Esophagus muscularis mucosa (tissue), 4 donors: ENCODE results near the gene TSC1. TPM values are rescaled to one million over a fixed set of nuclear protein-coding genes. Genes with fewer than 3 reads are reported as not detected.
A peak's percentile ranks its signal among the peaks of the same experiment; 100 is the strongest.

Experiments
- DNase-seq: peaks from one replicate; pipeline ENCODE4 v3.0.0-alpha.2; 2017; ENCODE audit errors: extremely low spot score
- H3K27ac ChIP-seq, 4 donors: fragments of 200-600 bp; sonication (generic); replicated peaks in 1 of 4; 1 replicate in 3 of 4; 2 replicates in 1 of 4; pipeline ENCODE4 v1.5.1; 2016 to 2019; ENCODE audit warnings: mild to moderate bottlenecking in 1 of 4
- H3K27me3 ChIP-seq, 4 donors: fragments of 200-600 bp; sonication (generic); one replicate each; pipeline versions ENCODE4 v1.5.1 to v1.6.0; 2016 to 2019
- H3K36me3 ChIP-seq, 4 donors: fragments of 200-600 bp; sonication (generic); one replicate each; pipeline ENCODE4 v1.5.1; 2016 to 2019
- H3K4me1 ChIP-seq, 4 donors: fragments of 200-600 bp; sonication (generic); one replicate each; pipeline ENCODE4 v1.5.1; 2016 to 2019
- H3K4me3 ChIP-seq, 4 donors: fragments of 200-600 bp; sonication (generic); 1 replicate in 2 of 4; 2 replicates in 2 of 4; pipeline ENCODE4 v1.5.1; 2016 to 2019; ENCODE audit warnings: mild to moderate bottlenecking in 4 of 4, moderate library complexity in 1 of 4
- H3K9me3 ChIP-seq, 4 donors: fragments of 200-600 bp; sonication (generic); 1 replicate in 3 of 4; 2 replicates in 1 of 4; pipeline ENCODE4 v1.5.1; 2016 to 2019
- EP300 ChIP-seq: sonication (generic); formaldehyde crosslinking; IDR thresholded peaks from one replicate; pipeline ENCODE4 v1.6.1; 2017; ENCODE audit warnings: antibody characterized with exemption
- POLR2A ChIP-seq: fragments of 450-650 bp; IDR thresholded peaks from one replicate; pipeline ENCODE4 v1.6.1; 2017; ENCODE audit warnings: antibody characterized with exemption, moderate library complexity, mild to moderate bottlenecking, low read depth
- POLR2AphosphoS5 ChIP-seq, 2 donors: sonication (generic); formaldehyde crosslinking; IDR thresholded peaks; one replicate each; pipeline ENCODE4 v1.6.1; 2017; ENCODE audit warnings: antibody characterized with exemption in 2 of 2
- WGBS: methylation state at CpG from one replicate; pipeline ENCODE4 v1.1.5; 2018; 5-methylcytosine and 5-hydroxymethylcytosine counted together
- intact Hi-C: fragments of 100-400 bp; cut with DNase I; formaldehyde crosslinking; loops from one replicate; pipeline ENCODE4 v1.15.1; 2023
- total RNA-seq, 4 donors: library from RNA; depleted of rRNA; stranded (reverse); fragments of >200 nt; gene quantifications; one replicate each; pipeline versions ENCODE4 v1.1.0 to v1.2.1, GENCODE V29; 2016
- TF ChIP-seq, protein P1 (sequence below), 3 experiments: fragments of 200-600 bp in 2 of 3; fragments of 450-650 bp in 1 of 3; sonication (generic) in 2 of 3; IDR thresholded peaks; one replicate each; pipeline ENCODE4 v1.5.1; 2017 to 2019; ENCODE audit warnings: antibody characterized with exemption in 3 of 3, mild to moderate bottlenecking in 2 of 3, moderate library complexity in 1 of 3

TSC1 gene
- total RNA-seq, 4 donors from 2014 or later, result 25.0 to 36.9 (median 30.6) TPM

DNA sequence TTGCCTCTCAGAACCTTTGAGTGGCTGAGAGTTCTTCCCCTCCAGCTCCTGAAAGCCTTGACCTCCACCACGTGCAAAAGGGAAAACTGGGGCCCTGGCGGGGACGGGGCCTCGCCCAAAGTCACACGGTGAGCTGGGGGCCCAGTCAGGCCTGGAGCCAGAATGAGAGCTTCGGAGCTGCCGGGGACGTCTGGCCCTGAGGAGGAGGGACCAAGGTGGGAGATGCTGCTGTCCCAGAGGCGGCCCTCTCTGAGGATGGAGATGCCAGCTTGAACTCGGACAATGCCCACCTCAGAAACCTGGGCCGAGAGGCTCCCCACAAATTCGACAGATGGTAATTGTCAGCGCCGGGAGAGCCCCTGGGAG is 67.0 kb downstream of the TSC1 start:
- intact Hi-C loops, result loop anchor here (5.0 kb wide), 2 partner anchors 70 to 205 kb away; partner anchors contain the start of gene GTF3C4
- Histone ChIP-seq H3K9me3 (no peaks in the 10 kb centered on the region), H3K36me3 (no peaks in the 10 kb centered on the region), H3K27ac (peak overlapping the region in 3 of 4 donors; percentile 78 to 90 (median 87)), H3K27me3 (no peaks in the 10 kb centered on the region), H3K4me1 (peaks cover 11 to 24% (median 16%) of the 10 kb centered on the region in 4 donors), H3K4me3 (peak overlapping the region; percentile 78 to 93 (median 87))
- WGBS, result 10% methylated on average over 2 of the region's 14 CpGs
- TF ChIP-seq, protein P1, sequence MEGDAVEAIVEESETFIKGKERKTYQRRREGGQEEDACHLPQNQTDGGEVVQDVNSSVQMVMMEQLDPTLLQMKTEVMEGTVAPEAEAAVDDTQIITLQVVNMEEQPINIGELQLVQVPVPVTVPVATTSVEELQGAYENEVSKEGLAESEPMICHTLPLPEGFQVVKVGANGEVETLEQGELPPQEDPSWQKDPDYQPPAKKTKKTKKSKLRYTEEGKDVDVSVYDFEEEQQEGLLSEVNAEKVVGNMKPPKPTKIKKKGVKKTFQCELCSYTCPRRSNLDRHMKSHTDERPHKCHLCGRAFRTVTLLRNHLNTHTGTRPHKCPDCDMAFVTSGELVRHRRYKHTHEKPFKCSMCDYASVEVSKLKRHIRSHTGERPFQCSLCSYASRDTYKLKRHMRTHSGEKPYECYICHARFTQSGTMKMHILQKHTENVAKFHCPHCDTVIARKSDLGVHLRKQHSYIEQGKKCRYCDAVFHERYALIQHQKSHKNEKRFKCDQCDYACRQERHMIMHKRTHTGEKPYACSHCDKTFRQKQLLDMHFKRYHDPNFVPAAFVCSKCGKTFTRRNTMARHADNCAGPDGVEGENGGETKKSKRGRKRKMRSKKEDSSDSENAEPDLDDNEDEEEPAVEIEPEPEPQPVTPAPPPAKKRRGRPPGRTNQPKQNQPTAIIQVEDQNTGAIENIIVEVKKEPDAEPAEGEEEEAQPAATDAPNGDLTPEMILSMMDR (IDR thresholded peaks at IDR 0.05), result no peak
- TF ChIP-seq EP300 (no peak), POLR2AphosphoS5 (IDR thresholded peaks at IDR 0.05) (no peak), POLR2A (no peak)
- no peak for DNase-seq

DNA sequence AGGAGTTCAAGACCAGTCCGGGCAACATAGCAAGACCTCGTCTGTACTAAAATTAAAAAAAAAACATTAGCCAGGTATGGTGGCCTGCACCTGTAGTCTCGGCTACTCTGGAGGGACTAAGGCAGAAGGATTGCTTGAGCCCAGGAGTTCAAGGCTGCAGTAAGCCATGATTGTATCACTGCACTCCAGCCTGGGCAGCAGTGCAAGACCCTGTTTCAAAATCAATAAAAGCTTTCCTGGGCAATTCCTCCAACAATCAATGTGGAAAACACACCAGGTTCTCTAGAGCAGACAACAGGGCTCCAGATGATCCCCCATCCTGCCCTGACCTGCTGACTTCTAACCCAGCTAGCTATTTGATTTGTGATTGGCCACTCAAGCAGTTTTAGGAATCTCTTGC is 67.6 kb downstream of the TSC1 start:
- H3K36me3 ChIP-seq, result no peaks in the 10 kb centered on the region
- H3K27me3 ChIP-seq, result no peaks in the 10 kb centered on the region
- TF ChIP-seq POLR2A, result no peak
- TF ChIP-seq, protein P1 (IDR thresholded peaks at IDR 0.05), result no peak
- TF ChIP-seq POLR2AphosphoS5 (IDR thresholded peaks at IDR 0.05), result no peak
- no peak for TF ChIP-seq EP300
- 80% methylated on average over 3 of the region's 3 CpGs for WGBS
- no peak overlapping the region for H3K4me3 ChIP-seq
- no peaks in the 10 kb centered on the region for H3K9me3 ChIP-seq
- no peak overlapping the region for H3K27ac ChIP-seq
- intact Hi-C loops, result loop anchor here (5.0 kb wide), 2 partner anchors 70 to 205 kb away; partner anchors contain the start of gene GTF3C4
- no peak for DNase-seq
- H3K4me1 ChIP-seq, result peaks cover 11 to 24% (median 17%) of the 10 kb centered on the region in 4 donors

DNA sequence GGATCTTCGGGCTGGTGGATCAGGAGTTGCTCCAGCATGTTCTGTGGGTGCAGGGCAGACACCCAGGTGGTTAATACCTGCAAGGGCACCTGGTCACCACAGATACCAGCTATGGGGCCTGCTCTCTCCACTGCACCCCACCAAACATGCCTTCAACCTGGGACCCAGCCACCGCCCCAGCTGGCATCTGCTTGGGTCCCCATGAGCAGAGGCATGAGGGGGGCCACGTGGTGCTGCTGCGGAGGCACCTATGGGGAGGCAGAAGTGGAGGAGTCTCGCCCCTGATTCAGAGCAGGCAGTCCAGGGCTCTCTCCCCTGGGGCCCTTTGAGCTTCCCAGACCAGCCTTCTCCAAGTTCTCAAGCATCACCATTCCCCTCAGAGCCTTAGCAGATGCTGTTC is 69.3 kb downstream of the TSC1 start:
- intact Hi-C loops, result loop anchor here (5.0 kb wide), 2 partner anchors 72 to 203 kb away; partner anchors contain the start of gene GTF3C4
- H3K27me3 ChIP-seq, result no peaks in the 10 kb centered on the region
- H3K9me3 ChIP-seq, result no peaks in the 10 kb centered on the region
- WGBS, result 83% methylated on average over 5 of the region's 5 CpGs
- H3K36me3 ChIP-seq, result no peaks in the 10 kb centered on the region
- TF ChIP-seq POLR2AphosphoS5 (IDR thresholded peaks at IDR 0.05), result no peak
- no peak for TF ChIP-seq EP300
- TF ChIP-seq, protein P1 (IDR thresholded peaks at IDR 0.05), result no peak
- no peak for TF ChIP-seq POLR2A
- H3K4me3 ChIP-seq, result no peak overlapping the region
- no peak for DNase-seq
- peaks cover 11 to 35% (median 22%) of the 10 kb centered on the region in 4 donors for H3K4me1 ChIP-seq
- H3K27ac ChIP-seq, result no peak overlapping the region

DNA sequence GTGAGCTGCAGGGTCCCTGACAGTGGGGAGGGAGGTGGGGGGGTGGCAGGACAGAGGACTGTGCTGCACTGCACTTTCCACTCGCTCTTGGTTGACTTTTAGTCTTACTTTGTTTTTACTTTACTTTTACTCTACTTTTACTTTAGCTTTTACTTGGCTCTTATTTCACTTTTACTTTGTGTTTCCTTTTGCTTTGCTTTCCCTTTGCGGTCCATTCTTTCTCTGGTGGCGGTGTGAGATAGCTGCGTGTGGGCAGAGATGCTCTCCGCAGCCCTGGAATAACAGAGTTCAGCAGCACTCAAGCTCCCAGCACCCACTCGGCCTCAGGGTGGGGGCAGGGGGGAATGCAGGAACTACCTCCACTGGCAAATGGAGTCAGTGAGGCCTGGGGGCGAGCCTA is 71.0 kb downstream of the TSC1 start:
- Histone ChIP-seq H3K4me3 (no peak overlapping the region), H3K27me3 (no peaks in the 10 kb centered on the region), H3K4me1 (peaks cover 5 to 27% (median 10%) of the 10 kb centered on the region in 4 donors), H3K27ac (no peak overlapping the region), H3K36me3 (no peaks in the 10 kb centered on the region), H3K9me3 (no peaks in the 10 kb centered on the region)
- WGBS, result 80% methylated on average over 7 of the region's 7 CpGs
- intact Hi-C loops, result no loop called here
- TF ChIP-seq POLR2A (no peak), EP300 (no peak), POLR2AphosphoS5 (IDR thresholded peaks at IDR 0.05) (no peak)
- TF ChIP-seq, protein P1 (IDR thresholded peaks at IDR 0.05), result no peak
- DNase-seq, result no peak

DNA sequence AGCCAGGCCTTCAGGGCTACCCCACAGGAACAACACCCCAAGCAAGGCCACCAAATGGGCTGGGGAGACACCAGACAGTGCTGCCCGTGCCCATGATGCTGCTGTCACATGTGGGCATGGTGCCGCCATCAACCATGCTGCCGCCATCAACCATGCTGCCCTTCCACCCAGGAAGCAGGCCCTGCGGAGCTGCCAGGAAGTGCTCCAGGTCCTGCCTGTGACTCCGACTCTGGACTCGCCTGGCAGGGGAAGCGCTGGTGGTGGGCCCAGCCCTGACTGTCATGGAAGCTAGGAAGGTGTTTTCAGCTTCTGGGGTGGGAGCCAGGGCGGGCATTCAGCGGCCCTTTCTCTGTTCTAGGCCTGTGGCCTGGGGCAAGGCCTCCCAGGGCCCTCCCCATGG is 75.2 kb downstream of the TSC1 start:
- Histone ChIP-seq H3K9me3 (no peaks in the 10 kb centered on the region), H3K27ac (no peak overlapping the region), H3K27me3 (no peaks in the 10 kb centered on the region), H3K36me3 (no peaks in the 10 kb centered on the region), H3K4me3 (no peak overlapping the region), H3K4me1 (peaks cover 0 to 18% (median 2%) of the 10 kb centered on the region in 4 donors)
- DNase-seq, result no peak
- no peak for TF ChIP-seq EP300
- no peak for TF ChIP-seq POLR2A
- TF ChIP-seq POLR2AphosphoS5 (IDR thresholded peaks at IDR 0.05), result no peak
- TF ChIP-seq, protein P1 (IDR thresholded peaks at IDR 0.05), result no peak
- 93% methylated on average over 7 of the region's 9 CpGs for WGBS
- intact Hi-C loops, result no loop called here
